Measurements from ENCODE around the gene SIRT5. TPM values are rescaled to one million over a fixed set of nuclear protein-coding genes. Genes with fewer than 3 reads are reported as not detected.

SIRT5 gene
- total RNA-seq, 4 donors from 2014 or later: 7.5 to 13.3 (median 11.7) TPM

DNA sequence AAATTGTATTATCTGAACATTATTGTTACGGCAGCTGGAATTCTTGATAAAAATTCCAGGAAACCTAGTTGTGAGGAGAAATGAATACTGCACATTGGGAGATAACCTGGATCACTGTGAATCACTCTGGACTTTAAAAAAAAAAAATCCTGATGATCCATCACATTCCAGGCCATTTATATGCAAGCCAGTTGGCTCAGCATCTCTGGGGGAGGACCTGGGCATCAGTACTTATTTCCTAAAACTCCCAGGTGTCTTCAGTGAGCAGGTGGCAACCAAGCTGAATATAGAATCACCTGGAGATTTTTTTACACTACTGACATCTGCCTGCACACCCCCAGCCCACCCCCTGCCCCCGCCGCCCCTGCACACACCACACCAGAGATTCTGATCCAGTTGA is 39.1 kb upstream of the SIRT5 start:
- no peaks in the 10 kb centered on the region for H3K36me3 ChIP-seq
- no peak overlapping the region for H3K4me3 ChIP-seq
- no peak for TF ChIP-seq EP300 (IDR thresholded peaks at IDR 0.05)
- TF ChIP-seq POLR2A (IDR thresholded peaks at IDR 0.05): no peak
- TF ChIP-seq CTCF (IDR thresholded peaks at IDR 0.05): no peak
- no peak overlapping the region for H3K27ac ChIP-seq
- H3K4me1 ChIP-seq: no peaks in the 10 kb centered on the region
- DNase-seq (ENCODE audit: low spot score in 2 of 2): no peak
- 94 to 96% methylated on average over 3 of the region's 3 CpGs for WGBS, 2 donors
- H3K9me3 ChIP-seq: no peaks in the 10 kb centered on the region
- H3K27me3 ChIP-seq: no peaks in the 10 kb centered on the region

- Histone ChIP-seq H3K27me3 (no peaks in the 10 kb centered on the region), H3K4me1 (no peaks in the 10 kb centered on the region)
Observed at GRCh38 chr6:13536796-13537526, 37.4 kb upstream of the SIRT5 start.

GRCh38 chr6:13537527-13537897 is 36.9 kb upstream of the SIRT5 start:
- H3K4me3 ChIP-seq: no peak overlapping the region
- no peaks in the 10 kb centered on the region for H3K4me1 ChIP-seq
- no peak for DNase-seq (ENCODE audit: low spot score in 2 of 2)
- WGBS, 2 donors: 48 to 52% methylated on average over 2 of the region's 2 CpGs
- no peaks in the 10 kb centered on the region for H3K9me3 ChIP-seq
- H3K27me3 ChIP-seq: no peaks in the 10 kb centered on the region
- H3K27ac ChIP-seq: no peak overlapping the region
- no peak for TF ChIP-seq CTCF (IDR thresholded peaks at IDR 0.05)
- TF ChIP-seq POLR2A (IDR thresholded peaks at IDR 0.05): no peak
- TF ChIP-seq EP300 (IDR thresholded peaks at IDR 0.05): no peak
- no peaks in the 10 kb centered on the region for H3K36me3 ChIP-seq

More at GRCh38 chr6:13536796-13537526, 37.4 kb upstream of the SIRT5 start:
- no peak overlapping the region for H3K27ac ChIP-seq
- no peak for DNase-seq (ENCODE audit: low spot score in 2 of 2)
- H3K9me3 ChIP-seq: no peaks in the 10 kb centered on the region
- no peaks in the 10 kb centered on the region for H3K36me3 ChIP-seq
- no peak overlapping the region for H3K4me3 ChIP-seq
- no peak for TF ChIP-seq POLR2A (IDR thresholded peaks at IDR 0.05)
- no peak for TF ChIP-seq CTCF (IDR thresholded peaks at IDR 0.05)
- no peak for TF ChIP-seq EP300 (IDR thresholded peaks at IDR 0.05)
- 86 to 88% methylated on average over 4 of the region's 4 CpGs for WGBS, 2 donors

- H3K27ac ChIP-seq: no peak overlapping the region
- DNase-seq (ENCODE audit: low spot score in 2 of 2): no peak
- H3K4me1 ChIP-seq: no peaks in the 10 kb centered on the region
- no peaks in the 10 kb centered on the region for H3K9me3 ChIP-seq
- no peak overlapping the region for H3K4me3 ChIP-seq
- TF ChIP-seq EP300 (IDR thresholded peaks at IDR 0.05): no peak
- TF ChIP-seq POLR2A (IDR thresholded peaks at IDR 0.05): no peak
- TF ChIP-seq CTCF (IDR thresholded peaks at IDR 0.05): peak; percentile 22 to 66 (median 29)
- H3K27me3 ChIP-seq: no peaks in the 10 kb centered on the region
- no peaks in the 10 kb centered on the region for H3K36me3 ChIP-seq
- 44 to 54% methylated on average over 2 of the region's 2 CpGs for WGBS, 2 donors
Observed at GRCh38 chr6:13538084-13538483, 36.3 kb upstream of the SIRT5 start.

DNA sequence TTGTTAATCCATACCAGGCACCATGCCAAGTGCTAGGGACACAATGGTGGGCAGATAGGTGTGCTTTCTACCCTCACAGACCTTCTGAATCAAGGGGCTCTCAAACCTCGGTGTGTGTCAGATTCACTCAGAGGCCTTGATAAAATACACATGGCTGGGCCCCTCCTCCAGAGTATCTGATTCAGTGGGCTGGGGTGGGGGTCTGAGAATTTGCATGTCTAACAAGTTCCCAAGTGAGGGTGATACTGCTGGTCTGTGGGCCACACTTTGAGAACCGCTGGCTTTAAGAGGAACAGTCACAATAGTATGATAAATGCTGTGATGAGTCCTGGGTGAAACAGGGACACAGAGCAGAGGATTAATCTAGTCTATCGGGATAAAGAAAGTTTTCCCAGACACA is 35.8 kb upstream of the SIRT5 start:
- H3K4me1 ChIP-seq: no peaks in the 10 kb centered on the region
- DNase-seq (ENCODE audit: low spot score in 2 of 2): no peak
- WGBS, 2 donors: 89 to 94% methylated on average over 3 of the region's 3 CpGs
- TF ChIP-seq CTCF (IDR thresholded peaks at IDR 0.05): no peak
- no peak for TF ChIP-seq EP300 (IDR thresholded peaks at IDR 0.05)
- TF ChIP-seq POLR2A (IDR thresholded peaks at IDR 0.05): no peak
- H3K36me3 ChIP-seq: no peaks in the 10 kb centered on the region
- H3K4me3 ChIP-seq: no peak overlapping the region
- no peaks in the 10 kb centered on the region for H3K9me3 ChIP-seq
- H3K27me3 ChIP-seq: no peaks in the 10 kb centered on the region
- no peak overlapping the region for H3K27ac ChIP-seq

All from tibial nerve (tissue), 4 donors.